HG03135 (cell line): Measurements from ENCODE around the gene SPANXA2.
"Not testable (repeated sequence)": the region's sequence is repeated elsewhere in the genome, so short reads cannot be mapped to it uniquely, and the experiment has no call there.

Experiments used
- ATAC-seq: cut with Tn5 transposase; IDR thresholded peaks from one replicate; pipeline ENCODE4 v1.9.1; 2021; ENCODE audit warnings: mild to moderate bottlenecking, moderate library complexity; ENCODE audit not compliant: unreplicated experiment

SPANXA2 gene, protein sequence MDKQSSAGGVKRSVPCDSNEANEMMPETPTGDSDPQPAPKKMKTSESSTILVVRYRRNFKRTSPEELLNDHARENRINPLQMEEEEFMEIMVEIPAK

DNA sequence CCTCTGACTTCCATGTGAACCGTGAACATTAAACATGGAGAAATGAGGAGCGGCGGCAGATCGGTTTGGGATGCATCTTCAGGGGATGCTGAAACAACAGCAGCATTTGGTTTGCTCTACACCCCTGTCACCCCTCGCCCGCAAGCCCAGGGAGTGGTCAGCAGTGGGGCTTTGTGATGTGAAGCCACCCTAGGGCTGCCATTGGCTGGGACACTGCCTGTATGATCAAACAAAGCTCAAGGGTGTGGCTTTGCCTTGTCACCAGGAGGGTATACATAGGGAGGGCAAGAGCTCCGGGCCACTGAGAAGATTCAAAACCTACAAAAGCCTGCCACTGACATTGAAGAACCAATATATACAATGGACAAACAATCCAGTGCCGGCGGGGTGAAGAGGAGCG, at the start of gene SPANXA2:
SPANXA2 (plus strand) TSS at position 301 of the 400 bp plus-strand sequence; CDS start at position 361, 60 bp downstream.
- ATAC-seq = not testable (repeated sequence)

DNA sequence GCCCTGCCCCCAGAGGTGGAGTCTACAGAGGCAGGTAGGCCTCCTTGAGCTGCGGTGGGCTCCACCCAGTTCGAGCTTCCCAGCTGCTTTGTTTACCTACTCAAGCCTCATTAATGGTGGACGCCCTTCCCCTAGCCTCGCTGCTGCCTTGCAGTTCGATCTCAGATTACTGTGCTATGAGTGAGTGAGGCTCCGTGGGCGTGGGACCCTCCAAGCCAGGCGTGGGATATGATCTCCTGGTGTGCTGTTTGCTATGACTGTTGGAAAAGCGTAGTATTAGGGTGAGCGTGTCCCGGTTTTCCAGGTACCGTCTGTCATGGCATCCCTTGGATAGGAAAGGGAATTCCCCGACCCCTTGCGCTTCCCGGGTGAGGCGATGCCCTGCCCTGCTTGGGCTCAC, 47.0 kb upstream of the SPANXA2 start:
- not testable (repeated sequence) for ATAC-seq

DNA sequence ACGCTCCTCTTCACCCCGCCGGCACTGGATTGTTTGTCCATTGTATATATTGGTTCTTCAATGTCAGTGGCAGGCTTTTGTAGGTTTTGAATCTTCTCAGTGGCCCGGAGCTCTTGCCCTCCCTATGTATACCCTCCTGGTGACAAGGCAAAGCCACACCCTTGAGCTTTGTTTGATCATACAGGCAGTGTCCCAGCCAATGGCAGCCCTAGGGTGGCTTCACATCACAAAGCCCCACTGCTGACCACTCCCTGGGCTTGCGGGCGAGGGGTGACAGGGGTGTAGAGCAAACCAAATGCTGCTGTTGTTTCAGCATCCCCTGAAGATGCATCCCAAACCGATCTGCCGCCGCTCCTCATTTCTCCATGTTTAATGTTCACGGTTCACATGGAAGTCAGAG, 4.9 kb upstream of the SPANXA2 start, which contains the start of gene SPANXA1:
SPANXA1 (minus strand) TSS at position 101 of the 400 bp plus-strand sequence; CDS start at position 41, 60 bp downstream.
- not testable (repeated sequence) for ATAC-seq

DNA sequence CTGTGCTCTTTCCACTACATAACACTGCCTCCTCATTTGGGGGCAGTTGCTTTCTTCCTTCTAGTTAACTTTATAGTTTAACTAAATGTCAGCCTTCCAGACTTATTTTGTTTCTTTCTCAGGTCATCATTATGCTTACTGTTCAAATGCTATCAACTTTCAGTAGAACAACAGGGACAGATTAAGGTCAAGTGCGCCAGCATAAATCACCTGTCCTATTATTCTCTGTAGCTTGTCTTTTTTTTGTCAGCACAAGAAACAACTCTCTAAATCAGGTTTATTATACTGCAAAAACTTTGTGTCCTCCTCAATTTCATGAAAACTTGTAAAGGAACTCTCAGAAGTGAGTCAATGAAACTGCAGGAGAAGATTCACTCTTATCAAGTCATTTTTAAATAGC, 19.6 kb downstream of the SPANXA2 start:
- no peak for ATAC-seq

DNA sequence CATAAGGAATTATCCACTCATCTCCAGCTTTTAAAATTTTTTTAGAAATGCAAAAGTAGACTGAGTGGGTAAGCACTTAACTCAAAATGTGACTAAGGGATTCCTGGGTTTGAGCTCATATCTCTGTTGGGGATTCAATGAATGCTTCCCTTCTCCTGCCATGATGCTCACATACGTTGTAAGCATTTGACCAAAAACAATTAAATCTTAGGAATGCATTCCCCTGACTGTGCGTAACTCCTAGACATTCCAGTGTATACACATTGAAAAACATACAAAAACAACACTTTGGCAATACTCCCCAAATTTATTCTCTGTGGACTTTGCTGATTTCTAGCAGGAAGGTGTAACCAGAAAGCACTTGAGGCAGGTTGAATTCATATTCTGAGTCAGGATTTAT, 29.8 kb downstream of the SPANXA2 start:
- no peak for ATAC-seq

DNA sequence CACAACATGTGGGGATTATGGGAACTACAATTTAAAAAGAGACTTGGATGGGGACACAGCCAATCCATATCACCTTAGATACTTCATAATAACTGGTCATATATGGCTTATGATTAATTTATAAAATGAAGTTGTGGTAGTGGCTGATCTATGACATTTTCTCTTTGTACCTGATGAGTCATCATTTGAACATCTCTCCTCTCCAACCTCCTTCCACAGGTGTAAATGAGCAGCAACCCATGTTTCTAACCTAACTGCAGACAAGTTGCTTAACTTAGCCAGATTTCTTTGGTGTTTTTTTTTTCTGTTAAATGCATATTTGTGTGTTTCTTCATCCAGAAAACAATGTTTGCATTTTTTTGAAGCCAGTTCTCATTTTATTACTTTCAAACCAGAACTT, 42.6 kb downstream of the SPANXA2 start:
- no peak for ATAC-seq

DNA sequence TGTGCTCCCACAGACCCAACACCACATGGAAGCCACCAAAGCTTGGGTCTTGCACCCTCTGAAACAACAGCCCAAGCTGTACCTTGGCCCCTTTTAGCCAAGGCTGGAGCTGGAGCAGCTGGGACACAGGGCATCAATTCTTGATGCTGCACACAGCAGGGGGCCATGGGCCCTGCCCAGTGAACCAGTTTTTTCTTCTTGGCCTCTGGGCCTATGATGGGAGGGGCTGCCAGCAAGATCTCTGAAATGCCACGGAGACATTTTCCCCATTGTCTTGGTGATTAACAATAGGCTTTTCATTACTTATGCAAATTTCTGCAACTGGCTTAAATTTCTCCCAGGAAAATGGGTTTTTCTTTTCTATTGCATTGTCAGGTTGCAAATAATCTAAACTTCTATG, 49.0 kb downstream of the SPANXA2 start:
- no peak for ATAC-seq
